ENCODE results near the gene SFMBT2. TPM values are rescaled to one million over a fixed set of nuclear protein-coding genes. Genes with fewer than 3 reads are reported as not detected.

The SFMBT2 gene
- total and polyA plus RNA-seq, 2 of the 13 experiments (the other 11 are each of a cell fraction or from before 2014, with no cell fraction given) = 0.01 to 0.02 TPM

GRCh38 chr10:7123774-7124173 is 287.1 kb downstream of the SFMBT2 start:
- no peaks in the 10 kb centered on the region for H3K4me1 ChIP-seq (ENCODE audit: insufficient read depth, low read length)
- no peak overlapping the region for H3K4me2 ChIP-seq (ENCODE audit: low read depth, low read length)
- in situ Hi-C loops (cut with HindIII; ENCODE audit: extremely low pct_ligation_motif_present, low pct_unique_long_range_greater_than_20kb) = no loop called here
- no peaks in the 10 kb centered on the region for H3K36me3 ChIP-seq (replicated peaks in 1 of 2; ENCODE audit: control insufficient read depth in 1 of 2, insufficient read depth in 2 of 2, low read length in 2 of 2)
- no peaks in the 10 kb centered on the region for H3K79me2 ChIP-seq (ENCODE audit: insufficient read depth, low read length)
- WGBS (ENCODE audit: low lambda C conversion rate) = 3% methylated on average over 6 of the region's 6 CpGs
- TF ChIP-seq ZNF3 (CRISPR knock-in tag; IDR thresholded peaks at IDR 0.05) (no peak), ARID2 (CRISPR knock-in tag; IDR thresholded peaks at IDR 0.05; ENCODE audit: borderline replicate concordance) (no peak), YEATS4 (CRISPR knock-in tag; IDR thresholded peaks at IDR 0.05; ENCODE audit: borderline replicate concordance) (no peak), RBFOX2 (IDR thresholded peaks at IDR 0.05; ENCODE audit: low read depth, low read length) (no peak), MED8 (CRISPR knock-in tag; IDR thresholded peaks at IDR 0.05; ENCODE audit: insufficient replicate concordance) (no peak), DMAP1 (CRISPR knock-in tag; IDR thresholded peaks at IDR 0.05) (no peak), SIX1 (CRISPR knock-in tag; IDR thresholded peaks at IDR 0.05; ENCODE audit: borderline replicate concordance) (no peak), ZBTB21 (CRISPR knock-in tag; IDR thresholded peaks at IDR 0.05) (no peak), KLF9 (CRISPR knock-in tag; IDR thresholded peaks at IDR 0.05; ENCODE audit: low read depth) (no peak), CENPBD1 (CRISPR knock-in tag; IDR thresholded peaks at IDR 0.05; ENCODE audit: borderline replicate concordance, low read depth) (no peak), SALL1 (CRISPR knock-in tag; IDR thresholded peaks at IDR 0.05) (no peak), HHEX (CRISPR knock-in tag; IDR thresholded peaks at IDR 0.05) (no peak), SMAD3 (CRISPR knock-in tag; IDR thresholded peaks at IDR 0.05) (no peak)
- TF ChIP-seq, protein P1, sequence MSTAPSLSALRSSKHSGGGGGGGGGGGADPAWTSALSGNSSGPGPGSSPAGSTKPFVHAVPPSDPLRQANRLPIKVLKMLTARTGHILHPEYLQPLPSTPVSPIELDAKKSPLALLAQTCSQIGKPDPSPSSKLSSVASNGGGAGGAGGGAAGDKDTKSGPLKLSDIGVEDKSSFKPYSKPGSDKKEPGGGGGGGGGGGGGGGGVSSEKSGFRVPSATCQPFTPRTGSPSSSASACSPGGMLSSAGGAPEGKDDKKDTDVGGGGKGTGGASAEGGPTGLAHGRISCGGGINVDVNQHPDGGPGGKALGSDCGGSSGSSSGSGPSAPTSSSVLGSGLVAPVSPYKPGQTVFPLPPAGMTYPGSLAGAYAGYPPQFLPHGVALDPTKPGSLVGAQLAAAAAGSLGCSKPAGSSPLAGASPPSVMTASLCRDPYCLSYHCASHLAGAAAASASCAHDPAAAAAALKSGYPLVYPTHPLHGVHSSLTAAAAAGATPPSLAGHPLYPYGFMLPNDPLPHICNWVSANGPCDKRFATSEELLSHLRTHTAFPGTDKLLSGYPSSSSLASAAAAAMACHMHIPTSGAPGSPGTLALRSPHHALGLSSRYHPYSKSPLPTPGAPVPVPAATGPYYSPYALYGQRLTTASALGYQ (CRISPR knock-in tag; IDR thresholded peaks at IDR 0.05) = no peak
- TF ChIP-seq, protein P2, sequence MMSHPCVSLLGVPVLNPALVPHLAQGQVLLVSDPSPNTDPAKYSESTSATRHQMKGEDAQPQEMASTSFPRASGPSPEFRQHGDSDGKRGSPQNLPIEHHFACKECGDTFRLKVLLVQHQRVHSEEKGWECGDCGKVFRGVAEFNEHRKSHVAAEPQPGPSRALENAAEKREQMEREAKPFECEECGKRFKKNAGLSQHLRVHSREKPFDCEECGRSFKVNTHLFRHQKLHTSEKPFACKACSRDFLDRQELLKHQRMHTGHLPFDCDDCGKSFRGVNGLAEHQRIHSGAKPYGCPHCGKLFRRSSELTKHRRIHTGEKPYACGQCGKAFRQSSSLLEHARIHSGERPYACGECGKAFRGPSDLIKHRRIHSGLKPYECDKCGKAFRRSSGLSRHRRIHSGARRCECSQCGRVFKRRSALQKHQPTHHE (CRISPR knock-in tag; IDR thresholded peaks at IDR 0.05; ENCODE audit: borderline replicate concordance) = no peak
- TF ChIP-seq, protein P3, sequence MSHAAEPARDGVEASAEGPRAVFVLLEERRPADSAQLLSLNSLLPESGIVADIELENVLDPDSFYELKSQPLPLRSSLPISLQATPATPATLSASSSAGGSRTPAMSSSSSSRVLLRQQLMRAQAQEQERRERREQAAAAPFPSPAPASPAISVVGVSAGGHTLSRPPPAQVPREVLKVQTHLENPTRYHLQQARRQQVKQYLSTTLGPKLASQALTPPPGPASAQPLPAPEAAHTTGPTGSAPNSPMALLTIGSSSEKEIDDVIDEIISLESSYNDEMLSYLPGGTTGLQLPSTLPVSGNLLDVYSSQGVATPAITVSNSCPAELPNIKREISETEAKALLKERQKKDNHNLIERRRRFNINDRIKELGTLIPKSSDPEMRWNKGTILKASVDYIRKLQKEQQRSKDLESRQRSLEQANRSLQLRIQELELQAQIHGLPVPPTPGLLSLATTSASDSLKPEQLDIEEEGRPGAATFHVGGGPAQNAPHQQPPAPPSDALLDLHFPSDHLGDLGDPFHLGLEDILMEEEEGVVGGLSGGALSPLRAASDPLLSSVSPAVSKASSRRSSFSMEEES (CRISPR knock-in tag; IDR thresholded peaks at IDR 0.05) = no peak
- H3K4me3 ChIP-seq (replicated peaks in 1 of 3; ENCODE audit: insufficient read depth in 1 of 3, low read depth in 2 of 3, low read length in 3 of 3) = no peak overlapping the region
- FAIRE-seq (no peak), ATAC-seq (no peak), DNase-seq (ENCODE audit: low spot score) (no peak)
- intact Hi-C loops (cut with micrococcal nuclease; ENCODE audit: unreplicated experiment) = no loop called here
- H4K20me1 ChIP-seq (ENCODE audit: insufficient read depth, low read length) = no peaks in the 10 kb centered on the region
- H2AFZ ChIP-seq (ENCODE audit: low read length) = no peak overlapping the region
- H3K27ac ChIP-seq (ENCODE audit: extremely low read length, insufficient read depth, low read length) = no peak overlapping the region
- ChIA-PET POLR2A (no interaction called here), CTCF (ENCODE audit: low intra/inter-chr PET ratio, low total read pairs) (no interaction called here)
- BruUV-seq (replicated peaks) = no TSS peak
- no peak overlapping the region for H3K9ac ChIP-seq (ENCODE audit: insufficient read depth, low read depth, low read length)
- H3K27me3 ChIP-seq (ENCODE audit: control insufficient read depth in 1 of 2, insufficient read depth in 2 of 2, low read length in 2 of 2) = peaks cover 0 to 6% of the 10 kb centered on the region in 2 experiments; a peak in 1 of 5 replicates
- no peaks in the 10 kb centered on the region for H3K9me3 ChIP-seq (ENCODE audit: low read length)

All from HepG2 (cell line).